ENCODE measurements around the gene TRPM3.

DNA sequence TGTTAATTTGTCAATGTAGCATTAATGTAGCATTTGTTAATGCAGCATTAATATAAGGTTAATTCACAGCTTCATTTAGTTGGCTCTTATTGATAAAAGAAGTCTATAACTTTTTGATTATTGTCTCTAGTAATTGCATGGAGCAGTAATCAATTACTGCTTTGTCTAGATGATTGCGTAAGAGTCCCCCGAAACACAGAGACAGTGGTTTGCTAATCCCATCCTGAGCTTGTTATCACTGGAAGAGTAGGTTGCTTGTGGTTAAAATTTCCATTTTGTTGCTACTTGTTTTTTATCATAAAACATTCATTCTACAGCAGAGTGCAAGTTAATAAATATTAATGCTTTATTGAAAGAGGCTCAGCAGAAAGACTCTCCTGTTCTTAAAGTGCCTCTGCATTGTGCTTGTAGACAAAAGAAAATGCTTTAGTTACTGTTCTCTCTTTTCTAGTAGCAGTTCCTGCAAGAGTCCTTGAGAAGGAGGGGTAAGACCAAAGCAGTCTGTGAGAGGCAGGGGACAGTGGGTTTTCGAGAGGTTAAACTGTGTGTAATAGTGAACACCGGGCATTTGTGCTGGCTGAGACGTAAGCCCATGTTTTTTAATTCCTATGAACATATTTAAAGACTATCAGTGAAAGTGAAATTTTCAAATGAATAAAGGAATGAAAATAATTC, 291.7 kb downstream of the TRPM3 start:
- TF ChIP-seq, protein P1, sequence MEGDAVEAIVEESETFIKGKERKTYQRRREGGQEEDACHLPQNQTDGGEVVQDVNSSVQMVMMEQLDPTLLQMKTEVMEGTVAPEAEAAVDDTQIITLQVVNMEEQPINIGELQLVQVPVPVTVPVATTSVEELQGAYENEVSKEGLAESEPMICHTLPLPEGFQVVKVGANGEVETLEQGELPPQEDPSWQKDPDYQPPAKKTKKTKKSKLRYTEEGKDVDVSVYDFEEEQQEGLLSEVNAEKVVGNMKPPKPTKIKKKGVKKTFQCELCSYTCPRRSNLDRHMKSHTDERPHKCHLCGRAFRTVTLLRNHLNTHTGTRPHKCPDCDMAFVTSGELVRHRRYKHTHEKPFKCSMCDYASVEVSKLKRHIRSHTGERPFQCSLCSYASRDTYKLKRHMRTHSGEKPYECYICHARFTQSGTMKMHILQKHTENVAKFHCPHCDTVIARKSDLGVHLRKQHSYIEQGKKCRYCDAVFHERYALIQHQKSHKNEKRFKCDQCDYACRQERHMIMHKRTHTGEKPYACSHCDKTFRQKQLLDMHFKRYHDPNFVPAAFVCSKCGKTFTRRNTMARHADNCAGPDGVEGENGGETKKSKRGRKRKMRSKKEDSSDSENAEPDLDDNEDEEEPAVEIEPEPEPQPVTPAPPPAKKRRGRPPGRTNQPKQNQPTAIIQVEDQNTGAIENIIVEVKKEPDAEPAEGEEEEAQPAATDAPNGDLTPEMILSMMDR (IDR thresholded peaks at IDR 0.05; ENCODE audit: low read depth, low read length) = no peak
- TF ChIP-seq EZH2phosphoT487 (IDR thresholded peaks at IDR 0.05; ENCODE audit: low read depth) = no peak

Data from OCI-LY3 (cell line).